COLO668 (cell line): ENCODE results near the gene EGFLAM.

Experiments
- DNase-seq: peaks from one replicate; lab custom pipeline; 2025; ENCODE audit not compliant: unreplicated experiment; lab: John Stamatoyannopoulos, UW

The EGFLAM gene

DNA sequence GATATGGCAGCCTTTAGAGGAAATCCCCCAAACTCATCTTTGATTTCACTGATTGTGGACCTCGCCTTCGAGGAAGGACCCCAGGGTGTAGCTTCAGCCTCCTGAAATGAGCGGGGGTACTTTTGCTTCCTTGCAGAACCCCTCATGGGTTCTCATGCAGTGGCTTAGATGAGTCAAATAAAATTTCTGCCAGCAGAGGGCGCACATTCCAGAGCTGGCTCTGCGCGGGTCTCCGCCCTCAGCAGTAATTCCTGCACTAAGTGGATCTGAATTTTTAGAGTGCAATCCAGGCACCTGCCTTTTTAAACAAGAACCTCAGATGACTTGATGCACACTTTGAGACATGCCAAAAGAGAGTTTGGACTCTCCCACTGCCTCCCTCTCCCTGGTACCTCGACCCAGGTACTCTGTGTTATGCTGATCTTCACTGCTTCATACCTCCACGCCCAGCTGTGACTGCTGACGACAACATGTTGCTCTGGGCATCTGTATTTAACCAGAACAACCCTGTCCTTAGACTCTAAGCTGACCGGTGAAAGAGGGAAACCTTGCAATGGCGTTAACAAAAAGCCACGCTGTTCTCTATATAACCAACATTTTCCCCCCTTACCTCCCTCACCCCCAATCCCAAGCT, 7.3 kb downstream of the EGFLAM start:
- DNase-seq, result peak; percentile 59

- DNase-seq, result no peak
Observed at GRCh38 chr5:38267372-38267771, 9.0 kb downstream of the EGFLAM start.

GRCh38 chr5:38273626-38274025, 15.3 kb downstream of the EGFLAM start:
- no peak for DNase-seq

GRCh38 chr5:38274370-38274769, 16.0 kb downstream of the EGFLAM start:
- no peak for DNase-seq

- no peak for DNase-seq
Observed at GRCh38 chr5:38284384-38284783, 26.0 kb downstream of the EGFLAM start.

DNA sequence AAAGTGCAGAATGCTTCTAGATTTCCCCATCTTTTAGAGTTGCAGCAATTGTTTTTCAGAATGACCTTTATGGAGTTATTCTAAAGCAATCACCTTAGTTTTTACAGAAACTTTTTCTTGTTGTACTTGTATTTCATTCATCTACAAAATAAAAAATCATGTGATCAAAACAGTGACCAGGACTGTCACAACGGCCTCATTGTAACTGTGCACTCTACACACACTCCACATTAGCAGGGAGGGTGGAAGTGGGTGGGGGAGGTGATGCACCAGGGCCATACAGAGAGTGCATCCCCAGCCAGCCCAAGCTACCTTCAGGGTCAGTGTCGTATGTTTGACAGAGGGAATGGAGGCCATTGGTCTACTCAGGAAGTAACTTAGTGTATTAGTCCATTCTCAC, 26.9 kb downstream of the EGFLAM start:
- DNase-seq, result no peak

DNA sequence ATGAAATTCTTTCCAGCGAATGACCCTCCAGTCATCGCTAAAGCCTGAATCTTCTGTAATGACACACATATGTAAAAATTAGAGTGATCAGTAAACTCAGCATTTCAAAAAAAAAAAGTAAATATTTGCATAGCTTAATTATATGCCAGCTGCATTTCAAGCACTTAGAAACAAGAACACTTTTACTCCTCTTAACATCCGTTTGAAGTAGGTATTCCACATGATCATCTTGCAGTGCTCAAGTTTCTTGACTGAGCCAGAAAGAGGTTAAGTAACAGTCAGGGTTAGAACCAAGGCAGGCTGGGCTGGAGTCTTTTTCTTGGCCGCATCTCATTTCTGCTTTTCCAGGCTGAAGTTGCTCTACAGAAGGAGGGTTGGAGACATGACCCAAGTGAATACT, 27.6 kb downstream of the EGFLAM start:
- DNase-seq, result no peak

DNA sequence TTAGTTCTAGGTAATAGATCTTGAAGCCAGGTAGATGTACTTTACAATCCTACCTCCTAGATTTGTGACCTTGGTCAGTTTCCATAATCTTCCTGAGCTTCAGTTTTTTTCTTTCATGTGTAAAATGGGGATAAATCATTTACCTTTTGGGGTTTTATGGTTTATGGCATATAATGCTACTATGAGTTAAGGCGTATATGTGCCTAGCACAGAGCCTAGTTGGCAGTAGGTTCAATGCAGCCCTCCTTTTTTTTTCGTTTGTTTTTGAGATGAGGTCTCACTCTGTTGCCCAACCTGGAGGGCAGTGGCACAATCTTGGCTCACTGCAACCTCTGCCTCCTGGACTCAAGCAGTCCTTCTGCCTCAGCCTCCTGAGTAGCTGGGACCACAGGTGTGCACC, 28.8 kb downstream of the EGFLAM start:
- DNase-seq, result no peak

DNA sequence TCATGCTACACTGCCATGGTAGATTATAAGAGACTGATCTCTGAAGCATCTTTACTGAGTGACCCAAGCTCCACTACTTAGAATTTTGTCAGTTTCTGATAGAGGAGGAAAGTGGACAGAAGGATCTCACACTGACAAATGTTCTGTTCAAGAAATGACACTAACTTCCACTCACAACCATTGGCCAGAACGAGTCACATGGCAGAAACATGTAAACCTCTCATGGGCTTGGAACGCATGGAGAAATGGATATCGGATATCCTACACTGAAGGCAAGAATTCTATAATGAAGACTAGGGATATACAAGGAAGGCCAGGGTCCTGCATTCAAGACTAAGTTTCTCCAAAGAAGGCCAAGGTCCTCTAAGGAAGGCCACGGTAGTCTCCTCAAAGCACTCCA, 31.1 kb downstream of the EGFLAM start:
- DNase-seq, result no peak

GRCh38 chr5:38290028-38290653, 31.8 kb downstream of the EGFLAM start:
- DNase-seq, result no peak

DNA sequence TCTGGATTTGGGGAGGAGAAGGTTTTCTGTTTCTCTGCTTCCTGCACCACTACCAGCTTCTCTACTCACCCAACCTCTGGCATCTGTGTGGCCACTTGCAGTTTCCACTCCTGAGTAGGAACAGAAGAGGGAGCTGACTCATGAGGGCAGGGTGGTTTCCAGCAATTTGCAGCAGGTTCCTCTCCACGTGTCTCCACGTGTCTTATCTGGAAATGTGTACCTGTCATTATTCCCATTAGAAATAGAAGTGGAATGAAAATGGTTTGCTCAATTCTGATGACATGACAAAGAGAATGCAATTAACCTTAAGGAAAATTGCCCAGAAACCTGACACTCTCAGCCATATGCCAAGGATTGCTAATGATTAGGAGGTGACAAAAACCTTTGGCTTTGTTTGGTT, 33.0 kb downstream of the EGFLAM start:
- no peak for DNase-seq

- DNase-seq, result no peak
Observed at GRCh38 chr5:38292228-38292627, 33.9 kb downstream of the EGFLAM start.

- no peak for DNase-seq
Observed at GRCh38 chr5:38295751-38296150, 37.4 kb downstream of the EGFLAM start.

DNA sequence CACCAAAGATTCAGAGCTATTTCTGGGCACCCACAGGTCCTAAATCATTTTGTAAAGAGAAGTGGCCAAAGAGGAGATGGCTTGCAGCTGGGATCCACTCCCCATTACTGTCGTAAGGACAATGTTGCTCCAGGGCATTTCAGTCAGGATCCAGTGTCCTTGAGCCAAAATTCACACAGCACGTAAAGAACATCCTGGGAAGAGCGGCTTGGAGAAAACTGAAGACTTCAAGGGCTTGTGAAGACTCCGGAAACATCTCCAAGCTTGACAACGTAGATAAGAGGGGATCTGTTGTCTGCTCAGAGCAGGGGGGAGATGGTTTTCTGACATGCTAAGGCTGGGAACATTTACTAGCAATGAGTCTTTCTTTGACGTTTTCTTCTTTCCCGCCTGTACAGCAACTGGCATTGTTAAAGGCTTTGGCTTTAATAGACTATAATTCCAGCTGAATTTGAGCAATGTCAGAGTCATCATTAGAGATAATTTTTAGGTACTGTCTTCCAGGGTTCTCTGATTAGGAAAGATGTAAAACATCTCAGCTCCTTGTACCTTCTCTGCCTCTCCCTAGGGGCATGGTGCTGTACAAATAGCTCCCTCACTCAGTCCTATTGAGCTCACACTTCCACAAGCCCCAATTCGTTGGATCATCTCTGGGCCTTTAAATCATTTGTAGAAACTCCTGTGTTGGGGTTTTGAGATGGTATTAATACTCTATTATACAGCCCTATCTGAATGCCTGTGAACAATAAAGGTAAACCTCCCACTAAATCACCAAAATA, 39.7 kb downstream of the EGFLAM start:
- DNase-seq, result no peak

DNA sequence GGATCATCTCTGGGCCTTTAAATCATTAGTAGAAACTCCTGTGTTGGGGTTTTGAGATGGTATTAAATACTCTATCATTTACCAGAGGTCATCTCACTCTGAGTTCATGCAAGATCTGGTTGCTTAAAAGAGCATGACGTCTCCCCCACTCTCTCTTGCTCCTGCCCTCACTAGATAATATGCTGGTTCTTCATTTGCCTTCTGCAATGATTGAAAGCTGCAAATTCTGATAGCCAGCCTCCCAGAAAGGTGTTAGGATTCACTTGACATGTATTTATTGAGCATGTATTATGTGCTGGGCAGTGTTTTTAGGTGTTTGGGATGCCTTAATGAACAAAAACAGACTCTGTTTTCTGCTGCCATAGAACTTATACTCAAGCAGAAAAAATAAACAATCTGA, 41.2 kb downstream of the EGFLAM start:
- no peak for DNase-seq

DNA sequence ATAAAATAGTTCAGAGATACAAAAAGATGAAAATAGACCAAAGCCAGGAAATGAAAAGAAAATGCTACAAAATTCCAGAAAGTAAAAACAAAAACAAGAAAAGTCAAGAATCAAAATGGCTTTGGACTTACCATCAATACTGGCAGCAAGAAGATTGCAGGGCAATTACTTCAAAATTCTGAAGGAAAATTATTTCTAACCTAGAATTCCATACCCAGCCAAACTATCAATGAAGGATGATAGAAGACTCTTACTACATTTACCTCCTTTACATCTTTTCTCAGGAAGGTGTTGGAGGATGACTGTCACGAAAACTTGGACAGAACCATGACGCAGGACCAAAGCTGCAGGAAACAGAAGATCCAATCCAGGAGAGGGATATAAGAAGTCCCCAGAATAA, 46.8 kb downstream of the EGFLAM start:
- no peak for DNase-seq

GRCh38 chr5:38307845-38308244, 49.5 kb downstream of the EGFLAM start:
- DNase-seq, result no peak

DNA sequence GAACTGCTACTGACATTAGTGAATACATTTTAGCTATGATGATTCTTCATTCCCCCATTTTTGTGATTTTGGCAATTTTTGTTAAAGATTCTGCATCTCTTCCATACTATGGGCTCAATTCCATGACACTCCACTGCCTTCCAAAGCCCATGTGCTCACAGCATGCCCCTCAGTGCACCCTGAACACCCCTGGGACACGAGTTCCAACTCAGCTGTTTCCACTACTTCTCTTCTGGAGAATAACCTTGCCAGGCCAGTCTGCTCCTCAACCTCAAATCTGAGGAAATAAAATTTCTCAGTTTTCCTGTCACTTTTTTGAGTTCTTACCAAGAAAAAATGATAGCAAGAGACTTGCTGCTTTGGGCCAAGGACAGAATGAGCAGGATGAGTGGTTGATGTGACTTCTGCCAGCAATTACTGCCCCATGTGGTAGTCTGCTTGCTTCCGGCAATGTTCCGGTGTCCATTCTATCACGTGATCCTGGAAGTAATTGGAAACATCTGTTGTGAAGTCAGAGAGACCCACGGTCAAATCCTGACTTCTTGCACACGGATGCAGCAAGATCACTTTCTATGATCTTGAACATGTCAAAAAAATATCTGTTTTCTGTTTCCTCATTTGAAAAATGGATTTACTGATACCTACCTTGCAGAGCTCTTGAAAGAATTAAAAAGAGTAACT, 58.3 kb downstream of the EGFLAM start:
- DNase-seq, result no peak

GRCh38 chr5:38317868-38318267, 59.5 kb downstream of the EGFLAM start:
- DNase-seq, result no peak

DNA sequence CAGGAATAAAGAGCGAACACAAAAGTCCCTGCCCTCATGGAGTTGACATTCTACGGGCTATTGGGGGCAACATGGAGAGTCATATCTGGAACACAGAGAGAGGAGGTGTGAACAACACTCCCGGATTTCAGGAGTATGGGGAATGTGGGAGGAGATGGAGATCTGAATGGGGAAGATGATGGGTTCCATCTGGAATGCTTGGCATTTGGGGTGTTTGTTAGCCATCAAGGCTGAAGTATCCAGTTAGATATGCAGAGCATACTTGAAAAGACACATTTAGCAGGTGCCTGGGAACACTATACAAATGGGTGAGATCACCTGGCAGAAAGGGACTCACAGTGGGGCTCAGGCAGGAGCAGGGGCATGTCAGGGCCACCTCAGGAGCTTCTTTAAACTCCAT, 61.1 kb downstream of the EGFLAM start:
- DNase-seq, result no peak

DNA sequence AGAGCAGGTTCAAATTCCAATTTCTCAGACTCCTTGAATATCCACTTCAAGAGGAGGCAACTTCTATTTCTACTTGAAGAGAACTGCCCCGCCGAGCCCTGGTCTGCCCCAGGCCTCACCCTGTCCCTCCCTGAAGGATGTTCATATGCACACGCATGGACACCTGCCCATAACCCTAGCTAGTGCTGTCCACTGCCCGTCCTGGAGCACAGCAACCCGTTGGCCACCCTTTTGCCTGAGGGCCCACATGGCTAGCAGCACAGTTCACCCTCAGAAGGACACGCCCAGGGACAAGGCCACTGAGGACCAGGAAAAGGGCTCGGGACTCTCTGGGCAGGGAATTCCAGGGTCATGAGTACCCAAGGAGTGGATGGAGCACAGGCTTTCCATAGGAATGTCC, 63.6 kb downstream of the EGFLAM start:
- DNase-seq, result no peak
